H1 (cell line): ENCODE results near the gene FGF23. TPM values are rescaled to one million over a fixed set of nuclear protein-coding genes. Genes with fewer than 3 reads are reported as not detected.
A peak's percentile ranks its signal among the peaks of the same experiment; 100 is the strongest.

ENCODE experiments used
- BACH1 ChIP-seq: IDR thresholded peaks from 2 replicates; pipeline ENCODE4 v1.6.1; 2012; ENCODE audit warnings: low read length, improper control_type of control experiment
- BCL11A ChIP-seq, 2 experiments: IDR thresholded peaks; one replicate each; pipeline ENCODE4 v1.6.1; 2011; ENCODE audit warnings: low read depth in 2 of 2, low read length in 2 of 2, mild to moderate bottlenecking in 2 of 2
- EP300 ChIP-seq, 2 experiments: IDR thresholded peaks; 1 replicate in 1 of 2; 2 replicates in 1 of 2; pipeline ENCODE4 v1.6.1; 2011 to 2012; ENCODE audit warnings: low read depth in 2 of 2, low read length in 2 of 2, mild to moderate bottlenecking in 2 of 2, borderline replicate concordance in 1 of 2, inconsistent platforms in 1 of 2, moderate library complexity in 1 of 2
- POLR2A ChIP-seq, 2 experiments: IDR thresholded peaks; 1 replicate in 1 of 2; 2 replicates in 1 of 2; pipeline ENCODE4 v1.6.1; 2011; ENCODE audit warnings: low read depth in 2 of 2, low read length in 2 of 2, mild to moderate bottlenecking in 2 of 2; ENCODE audit errors: control extremely low read depth in 1 of 2
- POLR2AphosphoS5 ChIP-seq: IDR thresholded peaks from 2 replicates; pipeline ENCODE4 v1.6.1; 2011; ENCODE audit warnings: low read depth, low read length
- RAD21 ChIP-seq, 2 experiments: IDR thresholded peaks in 1 of 2; conservative IDR thresholded peaks in 1 of 2; 2 replicates each; pipeline ENCODE4 v1.6.1; 2011; ENCODE audit warnings: low read depth in 2 of 2, low read length in 2 of 2, improper control_type of control experiment in 1 of 2, inconsistent platforms in 1 of 2, mild to moderate bottlenecking in 1 of 2, moderate library complexity in 1 of 2
- YY1 ChIP-seq: IDR thresholded peaks from 2 replicates; pipeline ENCODE4 v1.6.1; 2011; ENCODE audit warnings: low read depth, mild to moderate bottlenecking, low read length
- ZNF274 ChIP-seq: IDR thresholded peaks from 2 replicates; pipeline ENCODE4 v1.7.0; 2012; ENCODE audit warnings: low read length, borderline replicate concordance; ENCODE audit errors: extremely low read depth
- polyA plus RNA-seq, 7 experiments: library from polyadenylated mRNA; depleted of rRNA in 3 of 7; stranded (reverse) in 5 of 7; unstranded in 2 of 7; fragments of >200 nt in 5 of 7; fragments of 200-250 nt in 2 of 7; gene quantifications; 1 replicate in 5 of 7; 2 replicates in 1 of 7; 4 replicates in 1 of 7; pipeline versions ENCODE4 v1.2.1 to v1.2.3, GENCODE V29; 2011 to 2013; ENCODE audit warnings: missing spikeins in 2 of 7, mixed read lengths in 2 of 7
- total RNA-seq: library from RNA; stranded (reverse); fragmentation: NEBNext Ultra II Directional; extraction: Animal tissue kit (Norgen Biotek cat#: 25700); gene quantifications from 2 replicates; pipeline ENCODE4 v1.2.1, GENCODE V29; 2021

The FGF23 gene
- total and polyA plus RNA-seq, 2 of the 8 experiments (the other 6 are each of a cell fraction or from before 2014, with no cell fraction given): 0.35 to 0.67 TPM

GRCh38 chr12:4356041-4356327 lies 23.5 kb downstream of the FGF23 start (continued):
- TF ChIP-seq RAD21 (IDR thresholded peaks at IDR 0.05 in 1 of 2, conservative IDR thresholded peaks at IDR 0.05 in 1 of 2; ENCODE audit: low read depth in 2 of 2, low read length in 2 of 2) (peak; percentile 87 to 88), BACH1 (no peak), YY1 (peak; percentile 90), POLR2AphosphoS5 (peak; percentile 56), POLR2A (IDR thresholded peaks at IDR 0.05; ENCODE audit: control extremely low read depth in 1 of 2, low read depth in 2 of 2, low read length in 2 of 2) (peak in 1 of 2 experiments; percentile 54; a peak in 1 of 3 replicates), EP300 (IDR thresholded peaks at IDR 0.05; ENCODE audit: borderline replicate concordance in 1 of 2, low read depth in 2 of 2, low read length in 2 of 2) (no peak), BCL11A (IDR thresholded peaks at IDR 0.05; ENCODE audit: low read depth in 2 of 2, low read length in 2 of 2) (no peak), ZNF274 (no peak)
- TF ChIP-seq, all 59 proteins: peak for 8
